Sigmoid colon (tissue), 7 donors: ENCODE results near the gene KREMEN2. TPM values are rescaled to one million over a fixed set of nuclear protein-coding genes. Genes with fewer than 3 reads are reported as not detected.
"Not testable (repeated sequence)": the region's sequence is repeated elsewhere in the genome, so short reads cannot be mapped to it uniquely, and the experiment has no call there.

Experiments
- DNase-seq: peaks from one replicate; pipeline ENCODE4 v3.0.0-alpha.2; 2019
- H3K27ac ChIP-seq, 4 donors: fragments of 200-600 bp; sonication (generic); one replicate each; pipeline ENCODE4 v1.5.1; 2016 to 2019; ENCODE audit warnings: mild to moderate bottlenecking in 1 of 4
- H3K27me3 ChIP-seq, 3 donors: fragments of 200-600 bp; sonication (generic); one replicate each; pipeline ENCODE4 v1.5.1; 2019; ENCODE audit warnings: mild to moderate bottlenecking in 1 of 3
- H3K36me3 ChIP-seq, 4 donors: fragments of 200-600 bp; sonication (generic); one replicate each; pipeline ENCODE4 v1.5.1; 2016 to 2019
- H3K4me1 ChIP-seq, 4 donors: fragments of 200-600 bp; sonication (generic); one replicate each; pipeline ENCODE4 v1.5.1; 2017 to 2019
- H3K4me3 ChIP-seq, 4 donors: fragments of 200-600 bp; sonication (generic); one replicate each; pipeline ENCODE4 v1.5.1; 2017 to 2019; ENCODE audit warnings: mild to moderate bottlenecking in 2 of 4, moderate library complexity in 1 of 4
- H3K9me3 ChIP-seq, 4 donors: fragments of 200-600 bp in 3 of 4; sonication (generic) in 3 of 4; one replicate each; pipeline versions ENCODE4 v1.5.1 to v1.6.1; 2013 to 2019
- EP300 ChIP-seq, 4 donors: sonication (generic); formaldehyde crosslinking; IDR thresholded peaks; one replicate each; pipeline ENCODE4 v1.6.1; 2017; ENCODE audit warnings: antibody characterized with exemption in 4 of 4
- POLR2A ChIP-seq, 2 donors: fragments of 450-650 bp; IDR thresholded peaks; one replicate each; pipeline ENCODE4 v1.6.1; 2016; ENCODE audit warnings: antibody characterized with exemption in 2 of 2, mild to moderate bottlenecking in 2 of 2, moderate library complexity in 2 of 2
- POLR2AphosphoS5 ChIP-seq, 4 donors: sonication (generic); formaldehyde crosslinking; IDR thresholded peaks; one replicate each; pipeline ENCODE4 v1.6.1; 2017; ENCODE audit warnings: antibody characterized with exemption in 4 of 4
- WGBS, 2 donors: extraction: QIAGEN DNeasy Blood & Tissue Kit; methylation state at CpG; one replicate each; pipeline ENCODE4 v1.1.7; 2013; 5-methylcytosine and 5-hydroxymethylcytosine counted together
- intact Hi-C: fragments of 100-400 bp; cut with DNase I; formaldehyde crosslinking; loops from one replicate; pipeline ENCODE4 v1.15.1; 2023
- polyA plus RNA-seq, 3 donors: library from polyadenylated mRNA; stranded (reverse); fragments of 200-250 nt; gene quantifications; one replicate each; pipeline ENCODE4 v1.2.3, GENCODE V29; 2013
- total RNA-seq, 4 donors: library from RNA; depleted of rRNA; stranded (reverse); fragments of >200 nt; gene quantifications; one replicate each; pipeline ENCODE4 v1.1.0, GENCODE V29; 2016
- TF ChIP-seq, protein P1 (sequence below), 4 experiments: fragments of 450-650 bp in 3 of 4; fragments of 200-600 bp in 1 of 4; IDR thresholded peaks; one replicate each; pipeline ENCODE4 v1.5.1; 2016 to 2019; ENCODE audit warnings: antibody characterized with exemption in 4 of 4, mild to moderate bottlenecking in 3 of 4, moderate library complexity in 2 of 4
- donor health status: healthy with polysubstance abuse.
- donor health status: Bipolar disorder and iron deficiency.
- donor health status: healthy.

Gene KREMEN2
- total and polyA plus RNA-seq, 7 donors = 1.0 to 1.8 (median 1.6) TPM; not detected in 4

GRCh38 chr16:2938206-2938605, 25.9 kb upstream of the KREMEN2 start:
- TF ChIP-seq POLR2A (IDR thresholded peaks at IDR 0.05) (no peak), POLR2AphosphoS5 (IDR thresholded peaks at IDR 0.05) (no peak), EP300 (IDR thresholded peaks at IDR 0.05) (no peak)
- TF ChIP-seq, protein P1, sequence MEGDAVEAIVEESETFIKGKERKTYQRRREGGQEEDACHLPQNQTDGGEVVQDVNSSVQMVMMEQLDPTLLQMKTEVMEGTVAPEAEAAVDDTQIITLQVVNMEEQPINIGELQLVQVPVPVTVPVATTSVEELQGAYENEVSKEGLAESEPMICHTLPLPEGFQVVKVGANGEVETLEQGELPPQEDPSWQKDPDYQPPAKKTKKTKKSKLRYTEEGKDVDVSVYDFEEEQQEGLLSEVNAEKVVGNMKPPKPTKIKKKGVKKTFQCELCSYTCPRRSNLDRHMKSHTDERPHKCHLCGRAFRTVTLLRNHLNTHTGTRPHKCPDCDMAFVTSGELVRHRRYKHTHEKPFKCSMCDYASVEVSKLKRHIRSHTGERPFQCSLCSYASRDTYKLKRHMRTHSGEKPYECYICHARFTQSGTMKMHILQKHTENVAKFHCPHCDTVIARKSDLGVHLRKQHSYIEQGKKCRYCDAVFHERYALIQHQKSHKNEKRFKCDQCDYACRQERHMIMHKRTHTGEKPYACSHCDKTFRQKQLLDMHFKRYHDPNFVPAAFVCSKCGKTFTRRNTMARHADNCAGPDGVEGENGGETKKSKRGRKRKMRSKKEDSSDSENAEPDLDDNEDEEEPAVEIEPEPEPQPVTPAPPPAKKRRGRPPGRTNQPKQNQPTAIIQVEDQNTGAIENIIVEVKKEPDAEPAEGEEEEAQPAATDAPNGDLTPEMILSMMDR (IDR thresholded peaks at IDR 0.05) = no peak

DNA sequence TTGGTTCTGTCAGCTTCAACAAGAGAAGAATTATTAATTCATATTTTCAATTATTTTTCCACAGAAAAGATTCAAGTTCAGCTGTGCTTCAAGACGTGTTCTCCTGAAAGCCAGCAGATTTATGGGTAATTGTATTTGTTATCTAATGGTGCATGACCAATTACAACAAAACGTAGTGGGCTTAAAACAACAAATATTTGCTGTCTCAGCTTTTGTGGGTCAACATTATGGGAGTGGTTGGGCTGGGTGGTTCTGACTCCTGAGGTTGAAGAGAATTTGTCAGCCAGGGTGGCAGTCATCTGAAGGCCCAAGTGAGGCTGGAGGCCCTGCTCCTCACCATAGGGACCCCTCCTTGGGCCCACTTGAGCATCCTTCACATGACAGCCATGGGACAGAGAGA, 24.1 kb upstream of the KREMEN2 start:
- Histone ChIP-seq H3K27ac (no peak overlapping the region), H3K9me3 (no peaks in the 10 kb centered on the region), H3K36me3 (peaks cover 18 to 90% (median 51%) of the 10 kb centered on the region in 4 donors), H3K4me3 (no peak overlapping the region), H3K27me3 (no peaks in the 10 kb centered on the region), H3K4me1 (no peaks in the 10 kb centered on the region)
- intact Hi-C loops = no loop called here
- TF ChIP-seq EP300 (IDR thresholded peaks at IDR 0.05) (no peak), POLR2A (IDR thresholded peaks at IDR 0.05) (no peak), POLR2AphosphoS5 (IDR thresholded peaks at IDR 0.05) (no peak)
- TF ChIP-seq, protein P1 (IDR thresholded peaks at IDR 0.05) = no peak
- WGBS, 2 donors = 83 to 86% methylated on average over 2 of the region's 2 CpGs
- DNase-seq = no peak

More at GRCh38 chr16:2938206-2938605, 25.9 kb upstream of the KREMEN2 start:
- WGBS, 2 donors = 94 to 96% methylated on average over 12 of the region's 12 CpGs
- Histone ChIP-seq H3K4me3 (no peak overlapping the region), H3K36me3 (peaks cover 28 to 95% (median 64%) of the 10 kb centered on the region in 4 donors), H3K27me3 (no peaks in the 10 kb centered on the region), H3K27ac (no peak overlapping the region), H3K9me3 (no peaks in the 10 kb centered on the region), H3K4me1 (no peaks in the 10 kb centered on the region)
- no peak for DNase-seq
- intact Hi-C loops = no loop called here

- Histone ChIP-seq H3K36me3 (peaks cover 18 to 78% (median 37%) of the 10 kb centered on the region in 4 donors), H3K4me1 (no peaks in the 10 kb centered on the region), H3K27me3 (no peaks in the 10 kb centered on the region), H3K9me3 (no peaks in the 10 kb centered on the region), H3K27ac (no peak overlapping the region), H3K4me3 (no peak overlapping the region)
- no peak for DNase-seq
- intact Hi-C loops = no loop called here
- 88 to 94% methylated on average over 4 of the region's 4 CpGs for WGBS, 2 donors
- TF ChIP-seq EP300 (IDR thresholded peaks at IDR 0.05) (no peak), POLR2A (IDR thresholded peaks at IDR 0.05) (no peak), POLR2AphosphoS5 (IDR thresholded peaks at IDR 0.05) (no peak)
- TF ChIP-seq, protein P1 (IDR thresholded peaks at IDR 0.05) = no peak
These were observed 22.0 kb upstream of the KREMEN2 start for GRCh38 chr16:2942045-2942444.

- H3K27me3 ChIP-seq, intact Hi-C loops, H3K9me3 ChIP-seq, H3K4me1 ChIP-seq, DNase-seq, H3K27ac ChIP-seq, H3K4me3 ChIP-seq: not testable (repeated sequence)
- H3K36me3 ChIP-seq = peaks cover 12 to 67% (median 23%) of the 10 kb centered on the region in 4 donors
- WGBS, 2 donors = 87 to 92% methylated on average over 12 of the region's 12 CpGs
These were observed 20.4 kb upstream of the KREMEN2 start for GRCh38 chr16:2943716-2944115.

DNA sequence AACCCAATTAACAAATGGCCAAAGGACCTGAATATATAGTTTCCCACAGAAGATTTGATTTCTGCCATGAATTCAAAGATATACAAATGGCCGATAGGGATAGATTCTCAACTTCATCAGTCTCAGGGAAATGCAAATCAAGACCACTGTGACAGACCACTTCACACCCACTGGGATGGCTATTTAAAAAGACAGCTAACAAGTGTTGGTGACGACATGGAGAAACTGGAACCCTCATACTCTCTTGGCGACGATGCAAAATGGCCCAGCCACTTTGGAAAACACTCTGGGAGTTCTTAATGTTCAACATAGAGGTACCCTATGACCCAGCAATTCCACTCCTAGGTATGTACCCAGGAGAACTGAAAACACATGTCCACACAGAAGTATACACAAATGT, 17.4 kb upstream of the KREMEN2 start:
- no peaks in the 10 kb centered on the region for H3K9me3 ChIP-seq
- H3K27ac ChIP-seq = no peak overlapping the region
- no peaks in the 10 kb centered on the region for H3K27me3 ChIP-seq
- H3K36me3 ChIP-seq = peaks cover 0 to 53% (median 6%) of the 10 kb centered on the region in 4 donors
- 96 to 98% methylated on average over 4 of the region's 4 CpGs for WGBS, 2 donors
- no peak for TF ChIP-seq POLR2AphosphoS5 (IDR thresholded peaks at IDR 0.05)
- TF ChIP-seq POLR2A (IDR thresholded peaks at IDR 0.05) = no peak
- no peak for TF ChIP-seq EP300 (IDR thresholded peaks at IDR 0.05)
- TF ChIP-seq, protein P1 (IDR thresholded peaks at IDR 0.05) = no peak
- no peak for DNase-seq
- no peaks in the 10 kb centered on the region for H3K4me1 ChIP-seq
- intact Hi-C loops = no loop called here
- H3K4me3 ChIP-seq = no peak overlapping the region
